Gastroesophageal sphincter (tissue), 4 donors: ENCODE data around the gene PRKCZ. TPM values are rescaled to one million over a fixed set of nuclear protein-coding genes. Genes with fewer than 3 reads are reported as not detected.

Source experiments
- ATAC-seq: fragments of 150-250 bp; one replicate; pipeline ENCODE4 v1.9.1; 2016; ENCODE audit warnings: mild to moderate bottlenecking, moderate library complexity
- H3K27ac ChIP-seq, 4 donors: fragments of 200-600 bp; sonication (generic) in 3 of 4; 1 replicate in 3 of 4; 2 replicates in 1 of 4; pipeline ENCODE4 v1.5.1; 2016 to 2019
- H3K27me3 ChIP-seq: fragments of 200-600 bp; sonication (generic); one replicate; pipeline ENCODE4 v1.5.1; 2019
- H3K36me3 ChIP-seq, 2 donors: fragments of 200-600 bp; sonication (generic); one replicate each; pipeline ENCODE4 v1.5.1; 2019; ENCODE audit warnings: control low read depth in 1 of 2
- H3K4me1 ChIP-seq, 3 donors: fragments of 200-600 bp; sonication (generic); 1 replicate in 2 of 3; 2 replicates in 1 of 3; pipeline ENCODE4 v1.5.1; 2016 to 2019; ENCODE audit warnings: control low read depth in 2 of 3
- H3K4me3 ChIP-seq, 2 donors: fragments of 200-600 bp; sonication (generic); one replicate each; pipeline ENCODE4 v1.5.1; 2019; ENCODE audit warnings: mild to moderate bottlenecking in 1 of 2, moderate library complexity in 1 of 2
- H3K9me3 ChIP-seq, 3 donors: fragments of 200-600 bp; sonication (generic); one replicate each; pipeline ENCODE4 v1.5.1; 2017 to 2019; ENCODE audit warnings: control low read depth in 2 of 3
- CTCF ChIP-seq, 4 experiments: fragments of 200-600 bp in 2 of 4; fragments of 450-650 bp in 2 of 4; sonication (generic) in 1 of 4; IDR thresholded peaks; one replicate each; pipeline ENCODE4 v1.5.1; 2017 to 2019; ENCODE audit warnings: antibody characterized with exemption in 4 of 4, mild to moderate bottlenecking in 2 of 4, moderate library complexity in 2 of 4
- EP300 ChIP-seq: sonication (generic); formaldehyde crosslinking; IDR thresholded peaks from one replicate; pipeline ENCODE4 v1.6.1; 2017; ENCODE audit warnings: antibody characterized with exemption, mild to moderate bottlenecking
- POLR2A ChIP-seq, 2 donors: fragments of 450-650 bp; IDR thresholded peaks; one replicate each; pipeline ENCODE4 v1.6.1; 2017; ENCODE audit warnings: antibody characterized with exemption in 2 of 2, mild to moderate bottlenecking in 2 of 2, moderate library complexity in 1 of 2
- POLR2AphosphoS5 ChIP-seq: sonication (generic); formaldehyde crosslinking; IDR thresholded peaks from one replicate; pipeline ENCODE4 v1.6.1; 2017; ENCODE audit warnings: antibody characterized with exemption
- WGBS, 2 donors: methylation state at CpG; one replicate each; pipeline ENCODE4 v1.1.5; 2018; ENCODE audit warnings: low coverage in 1 of 2; 5-methylcytosine and 5-hydroxymethylcytosine counted together
- total RNA-seq, 4 donors: library from RNA; depleted of rRNA; stranded (reverse); fragments of >200 nt; gene quantifications; one replicate each; pipeline ENCODE4 v1.1.0, GENCODE V29; 2016

PRKCZ gene
- total RNA-seq, 4 donors from 2014 or later = 2.4 to 3.8 (median 2.9) TPM

GRCh38 chr1:2104621-2105427 is 54.6 kb downstream of the PRKCZ start:
- WGBS, 2 donors = 67 to 88% methylated on average over 3 to 7 of the region's 32 CpGs
- no peak for TF ChIP-seq EP300
- TF ChIP-seq POLR2AphosphoS5 = no peak
- no peak for TF ChIP-seq CTCF (IDR thresholded peaks at IDR 0.05)
- no peak for TF ChIP-seq POLR2A (IDR thresholded peaks at IDR 0.05)
- H3K27me3 ChIP-seq = peaks cover 51% of the 10 kb centered on the region
- no peaks in the 10 kb centered on the region for H3K4me1 ChIP-seq
- no peaks in the 10 kb centered on the region for H3K9me3 ChIP-seq
- H3K4me3 ChIP-seq = no peak overlapping the region
- no peak for ATAC-seq
- no peaks in the 10 kb centered on the region for H3K36me3 ChIP-seq
- H3K27ac ChIP-seq = no peak overlapping the region

GRCh38 chr1:2105781-2106524 is 55.7 kb downstream of the PRKCZ start:
- Histone ChIP-seq H3K36me3 (no peaks in the 10 kb centered on the region), H3K9me3 (no peaks in the 10 kb centered on the region), H3K27me3 (peaks cover 53% of the 10 kb centered on the region), H3K4me1 (no peaks in the 10 kb centered on the region), H3K27ac (no peak overlapping the region), H3K4me3 (no peak overlapping the region)
- ATAC-seq = no peak
- TF ChIP-seq POLR2A (IDR thresholded peaks at IDR 0.05) (no peak), POLR2AphosphoS5 (no peak), CTCF (IDR thresholded peaks at IDR 0.05) (no peak), EP300 (no peak)
- 84 to 100% methylated on average over 1 to 7 of the region's 19 CpGs for WGBS, 2 donors

- H3K27me3 ChIP-seq = peaks cover 52% of the 10 kb centered on the region
These were observed 56.6 kb downstream of the PRKCZ start for GRCh38 chr1:2106659-2107405.

GRCh38 chr1:2107586-2108212 is 57.5 kb downstream of the PRKCZ start:
- Histone ChIP-seq H3K27ac (no peak overlapping the region), H3K27me3 (peaks cover 52% of the 10 kb centered on the region), H3K4me3 (no peak overlapping the region), H3K9me3 (no peaks in the 10 kb centered on the region), H3K36me3 (no peaks in the 10 kb centered on the region), H3K4me1 (no peaks in the 10 kb centered on the region)
- TF ChIP-seq POLR2AphosphoS5 = no peak
- no peak for TF ChIP-seq CTCF (IDR thresholded peaks at IDR 0.05)
- TF ChIP-seq EP300 = no peak
- TF ChIP-seq POLR2A (IDR thresholded peaks at IDR 0.05) = no peak
- WGBS, 2 donors = 73 to 96% methylated on average over 3 to 5 of the region's 23 CpGs
- ATAC-seq = no peak

More at GRCh38 chr1:2106659-2107405, 56.6 kb downstream of the PRKCZ start:
- H3K27ac ChIP-seq = no peak overlapping the region
- H3K4me3 ChIP-seq = no peak overlapping the region
- no peak for TF ChIP-seq CTCF (IDR thresholded peaks at IDR 0.05)
- no peak for TF ChIP-seq POLR2AphosphoS5
- TF ChIP-seq POLR2A (IDR thresholded peaks at IDR 0.05) = no peak
- TF ChIP-seq EP300 = no peak
- ATAC-seq = no peak
- no peaks in the 10 kb centered on the region for H3K9me3 ChIP-seq
- H3K4me1 ChIP-seq = no peaks in the 10 kb centered on the region
- no peaks in the 10 kb centered on the region for H3K36me3 ChIP-seq
- 78 to 88% methylated on average over 4 to 11 of the region's 37 CpGs for WGBS, 2 donors
